Measurements from ENCODE around the gene ADGRG6. TPM values are rescaled to one million over a fixed set of nuclear protein-coding genes. Genes with fewer than 3 reads are reported as not detected.

Gene ADGRG6
- total RNA-seq, 1 donor from 2014 or later = 2.5 TPM

DNA sequence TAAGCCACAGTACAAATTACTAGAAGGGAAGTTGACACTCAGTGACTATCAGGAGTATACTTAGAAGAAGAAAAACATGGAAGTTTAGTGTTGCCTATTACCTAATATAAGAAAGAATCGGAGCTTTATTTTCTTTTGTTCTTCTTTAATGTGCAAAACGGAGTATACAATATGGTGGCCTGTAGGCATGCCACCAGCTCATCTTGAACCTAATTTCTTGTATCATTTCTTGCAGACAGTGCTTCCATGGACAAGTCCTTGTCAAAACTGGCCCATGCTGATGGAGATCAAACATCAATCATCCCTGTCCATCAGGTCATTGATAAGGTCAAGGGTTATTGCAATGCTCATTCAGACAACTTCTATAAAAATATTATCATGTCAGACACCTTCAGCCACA is 141.3 kb downstream of the ADGRG6 start:
- Mint-ChIP-seq H3K9me3 (ENCODE audit: low read depth) (no peaks in the 10 kb centered on the region), H3K4me1 (ENCODE audit: low read depth) (peaks cover 25% of the 10 kb centered on the region), H3K27ac (ENCODE audit: unreplicated experiment) (no peak overlapping the region), H3K36me3 (ENCODE audit: low read depth) (no peaks in the 10 kb centered on the region), H3K4me3 (ENCODE audit: unreplicated experiment) (no peak overlapping the region), H3K27me3 (ENCODE audit: low read depth) (no peaks in the 10 kb centered on the region)
- no peak for DNase-seq (ENCODE audit: low spot score)
- TF ChIP-seq, protein P1, sequence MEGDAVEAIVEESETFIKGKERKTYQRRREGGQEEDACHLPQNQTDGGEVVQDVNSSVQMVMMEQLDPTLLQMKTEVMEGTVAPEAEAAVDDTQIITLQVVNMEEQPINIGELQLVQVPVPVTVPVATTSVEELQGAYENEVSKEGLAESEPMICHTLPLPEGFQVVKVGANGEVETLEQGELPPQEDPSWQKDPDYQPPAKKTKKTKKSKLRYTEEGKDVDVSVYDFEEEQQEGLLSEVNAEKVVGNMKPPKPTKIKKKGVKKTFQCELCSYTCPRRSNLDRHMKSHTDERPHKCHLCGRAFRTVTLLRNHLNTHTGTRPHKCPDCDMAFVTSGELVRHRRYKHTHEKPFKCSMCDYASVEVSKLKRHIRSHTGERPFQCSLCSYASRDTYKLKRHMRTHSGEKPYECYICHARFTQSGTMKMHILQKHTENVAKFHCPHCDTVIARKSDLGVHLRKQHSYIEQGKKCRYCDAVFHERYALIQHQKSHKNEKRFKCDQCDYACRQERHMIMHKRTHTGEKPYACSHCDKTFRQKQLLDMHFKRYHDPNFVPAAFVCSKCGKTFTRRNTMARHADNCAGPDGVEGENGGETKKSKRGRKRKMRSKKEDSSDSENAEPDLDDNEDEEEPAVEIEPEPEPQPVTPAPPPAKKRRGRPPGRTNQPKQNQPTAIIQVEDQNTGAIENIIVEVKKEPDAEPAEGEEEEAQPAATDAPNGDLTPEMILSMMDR (IDR thresholded peaks at IDR 0.05) = no peak

DNA sequence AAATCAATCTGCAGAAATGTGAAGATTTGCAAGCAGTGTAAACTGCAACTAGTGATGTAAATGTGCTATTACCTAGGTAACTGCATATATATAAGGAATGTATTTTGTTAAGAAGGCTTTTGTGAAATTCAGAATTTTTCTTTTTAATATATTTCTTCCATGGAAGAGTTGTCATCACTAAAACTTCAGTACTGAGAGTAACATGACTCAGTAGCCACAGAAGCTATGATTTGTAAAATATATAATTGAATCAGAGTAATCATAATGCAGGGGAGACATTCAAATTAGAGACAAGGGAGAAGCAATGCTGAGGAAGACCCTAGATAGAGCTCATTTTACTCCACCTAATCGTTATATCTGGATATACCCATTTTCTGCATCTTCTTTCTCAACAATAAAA is 141.7 kb downstream of the ADGRG6 start:
- Mint-ChIP-seq H3K27ac (ENCODE audit: unreplicated experiment) (no peak overlapping the region), H3K36me3 (ENCODE audit: low read depth) (no peaks in the 10 kb centered on the region), H3K4me1 (ENCODE audit: low read depth) (peaks cover 25% of the 10 kb centered on the region), H3K27me3 (ENCODE audit: low read depth) (no peaks in the 10 kb centered on the region), H3K9me3 (ENCODE audit: low read depth) (no peaks in the 10 kb centered on the region), H3K4me3 (ENCODE audit: unreplicated experiment) (no peak overlapping the region)
- TF ChIP-seq, protein P1 (IDR thresholded peaks at IDR 0.05) = no peak
- DNase-seq (ENCODE audit: low spot score) = no peak

DNA sequence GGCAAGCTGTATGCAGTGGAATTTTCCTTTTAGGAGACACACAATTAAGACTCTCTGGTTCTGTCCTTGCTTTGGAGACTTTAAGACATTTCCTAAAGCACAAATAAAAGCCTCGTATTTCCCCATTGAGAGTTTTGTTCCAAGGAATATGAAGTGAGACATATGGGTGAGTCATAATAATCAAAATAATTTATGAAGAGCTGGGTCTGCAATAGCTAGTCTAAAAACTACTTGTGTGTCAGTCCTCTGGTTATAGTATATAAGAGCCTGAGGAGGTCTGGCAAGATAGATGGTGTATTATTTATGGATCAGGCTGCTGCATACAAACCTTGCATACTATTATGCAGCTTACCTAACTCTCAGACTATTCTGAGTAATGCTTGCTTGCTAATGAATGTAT is 142.6 kb downstream of the ADGRG6 start:
- H3K4me3 Mint-ChIP-seq (ENCODE audit: unreplicated experiment) = no peak overlapping the region
- no peak overlapping the region for H3K27ac Mint-ChIP-seq (ENCODE audit: unreplicated experiment)
- H3K36me3 Mint-ChIP-seq (ENCODE audit: low read depth) = no peaks in the 10 kb centered on the region
- DNase-seq (ENCODE audit: low spot score) = no peak
- H3K4me1 Mint-ChIP-seq (ENCODE audit: low read depth) = peaks cover 25% of the 10 kb centered on the region
- TF ChIP-seq, protein P1 (IDR thresholded peaks at IDR 0.05) = no peak
- H3K9me3 Mint-ChIP-seq (ENCODE audit: low read depth) = no peaks in the 10 kb centered on the region
- H3K27me3 Mint-ChIP-seq (ENCODE audit: low read depth) = no peaks in the 10 kb centered on the region

DNA sequence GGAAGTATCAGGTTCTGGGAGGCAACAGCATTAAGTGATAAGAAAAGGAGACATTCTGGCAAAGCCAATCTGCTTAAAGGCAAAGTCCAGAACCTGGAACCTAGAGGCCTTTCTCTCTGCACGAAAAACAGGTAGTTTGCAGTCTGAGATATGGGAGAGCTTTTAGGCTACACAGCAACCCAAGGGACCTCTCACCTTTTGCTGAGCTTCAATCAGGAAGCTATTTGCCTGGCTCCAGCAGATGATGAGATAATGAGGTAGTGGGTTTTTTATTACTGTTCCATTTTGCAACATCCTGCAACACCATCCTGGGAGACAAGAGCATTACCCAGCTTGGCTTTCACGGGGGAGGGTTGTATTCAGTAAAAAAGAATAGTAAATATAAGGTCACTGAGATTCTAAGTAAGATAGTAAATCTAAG is 143.1 kb downstream of the ADGRG6 start:
- Mint-ChIP-seq H3K27ac (ENCODE audit: unreplicated experiment) (no peak overlapping the region), H3K9me3 (ENCODE audit: low read depth) (no peaks in the 10 kb centered on the region), H3K27me3 (ENCODE audit: low read depth) (no peaks in the 10 kb centered on the region), H3K4me3 (ENCODE audit: unreplicated experiment) (no peak overlapping the region), H3K4me1 (ENCODE audit: low read depth) (peaks cover 25% of the 10 kb centered on the region), H3K36me3 (ENCODE audit: low read depth) (no peaks in the 10 kb centered on the region)
- TF ChIP-seq, protein P1 (IDR thresholded peaks at IDR 0.05) = no peak
- DNase-seq (ENCODE audit: low spot score) = no peak

DNA sequence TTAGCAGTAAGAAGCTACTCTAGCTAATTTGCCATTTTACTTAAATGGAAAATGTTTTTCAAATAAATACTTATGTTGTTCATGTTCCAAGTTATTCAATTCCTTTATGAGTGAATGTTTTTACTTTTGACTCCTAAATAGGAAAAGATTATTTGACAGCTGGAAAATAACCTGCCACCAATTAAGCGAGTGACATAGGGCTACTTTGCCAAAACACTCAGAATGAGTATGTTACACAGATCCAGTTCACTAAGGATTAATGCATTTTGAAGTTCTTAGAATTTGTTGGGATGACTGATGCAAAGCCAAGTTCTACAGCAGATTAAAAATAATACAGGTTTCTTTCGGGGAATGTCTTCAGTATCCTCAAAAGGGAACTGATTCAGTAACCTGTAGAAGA is 144.4 kb downstream of the ADGRG6 start:
- TF ChIP-seq, protein P1 (IDR thresholded peaks at IDR 0.05) = no peak
- Mint-ChIP-seq H3K36me3 (ENCODE audit: low read depth) (no peaks in the 10 kb centered on the region), H3K27me3 (ENCODE audit: low read depth) (no peaks in the 10 kb centered on the region), H3K27ac (ENCODE audit: unreplicated experiment) (no peak overlapping the region), H3K4me1 (ENCODE audit: low read depth) (peaks cover 21% of the 10 kb centered on the region), H3K4me3 (ENCODE audit: unreplicated experiment) (no peak overlapping the region), H3K9me3 (ENCODE audit: low read depth) (peaks cover 4% of the 10 kb centered on the region)
- no peak for DNase-seq (ENCODE audit: low spot score)
